HG03025 (cell line): ENCODE results near the gene TAOK2.
"Not testable (repeated sequence)": the region's sequence is repeated elsewhere in the genome, so short reads cannot be mapped to it uniquely, and the experiment has no call there.

Source experiments
- ATAC-seq: cut with Tn5 transposase; IDR thresholded peaks from one replicate; pipeline ENCODE4 v1.9.1; 2021; ENCODE audit warnings: mild to moderate bottlenecking, moderate library complexity; ENCODE audit not compliant: unreplicated experiment, low FRiP score

The TAOK2 gene

DNA sequence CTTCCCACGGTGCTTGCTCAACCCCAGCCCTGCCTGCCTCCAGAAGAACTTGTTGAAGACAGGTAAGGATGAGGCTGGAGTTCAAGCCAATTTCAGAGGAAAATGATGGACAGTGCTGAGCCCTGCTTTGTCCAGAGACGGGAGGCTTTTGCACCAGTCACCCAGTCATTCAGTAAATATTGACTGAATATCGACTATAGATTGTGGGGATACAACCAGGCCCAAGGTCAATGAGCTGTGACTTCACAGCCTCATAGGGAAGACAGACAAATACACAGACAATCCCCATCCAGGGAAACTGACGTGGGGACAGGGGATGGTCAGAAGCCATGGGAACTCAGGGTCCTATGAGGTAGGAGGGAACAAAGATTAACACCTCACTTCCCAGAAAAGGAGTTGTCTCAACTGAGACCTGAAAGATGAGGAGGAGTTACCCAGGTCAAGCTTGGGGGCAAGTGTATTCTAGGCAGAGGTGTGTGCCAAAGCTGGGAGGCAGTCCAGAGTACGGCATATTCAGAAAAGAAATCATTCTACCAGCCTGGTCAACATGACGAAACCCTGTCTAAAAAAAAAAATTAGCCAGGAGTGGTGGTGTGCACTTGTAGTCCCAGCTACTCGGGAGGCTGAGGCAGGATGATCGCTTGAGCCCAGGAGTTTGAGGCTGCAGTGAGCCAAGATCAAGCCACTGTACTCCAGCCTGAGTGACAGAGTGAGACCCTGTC lies 43.0 kb downstream of the TAOK2 start:
- no peak for ATAC-seq

DNA sequence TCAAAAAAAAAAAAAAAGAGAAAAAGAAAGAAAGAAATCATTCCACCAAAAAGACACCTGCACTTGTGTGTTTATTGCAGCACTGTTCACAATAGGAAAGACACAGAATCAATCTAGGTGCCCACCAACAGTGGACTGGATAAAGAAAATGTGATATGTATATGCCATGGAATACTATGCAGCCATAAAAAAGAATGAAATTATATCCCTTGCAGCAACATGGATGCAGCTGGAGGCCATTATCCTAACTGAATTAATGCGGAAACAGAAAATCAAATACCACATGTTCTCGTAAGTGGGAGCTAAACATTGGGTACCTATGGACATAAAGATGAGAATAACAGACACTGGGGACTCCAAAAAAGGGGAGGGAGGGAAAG lies 43.6 kb downstream of the TAOK2 start:
- ATAC-seq, result no peak

DNA sequence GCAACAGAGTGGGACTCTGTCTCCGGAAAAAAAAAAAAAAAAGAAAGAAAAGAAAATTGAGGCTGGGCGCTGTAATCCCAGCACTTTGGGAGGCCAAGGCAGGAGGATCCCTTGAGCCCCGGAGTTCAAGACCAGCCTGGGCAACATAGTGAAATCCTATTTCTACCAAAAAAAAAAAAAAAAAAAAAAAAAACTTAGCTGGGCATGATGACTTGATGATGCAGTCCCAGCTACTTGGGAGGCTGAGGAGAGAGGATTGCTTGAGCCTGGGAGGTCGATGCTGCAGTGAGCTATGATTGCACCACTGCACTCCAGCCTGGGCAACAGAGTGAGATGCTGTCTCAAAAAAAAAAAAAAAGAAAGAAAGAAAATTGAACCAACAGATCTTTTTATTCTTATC lies 44.3 kb downstream of the TAOK2 start:
- not testable (repeated sequence) for ATAC-seq

- ATAC-seq, result no peak
Measured at GRCh38 chr16:30018731-30019158, 45.1 kb downstream of the TAOK2 start.

DNA sequence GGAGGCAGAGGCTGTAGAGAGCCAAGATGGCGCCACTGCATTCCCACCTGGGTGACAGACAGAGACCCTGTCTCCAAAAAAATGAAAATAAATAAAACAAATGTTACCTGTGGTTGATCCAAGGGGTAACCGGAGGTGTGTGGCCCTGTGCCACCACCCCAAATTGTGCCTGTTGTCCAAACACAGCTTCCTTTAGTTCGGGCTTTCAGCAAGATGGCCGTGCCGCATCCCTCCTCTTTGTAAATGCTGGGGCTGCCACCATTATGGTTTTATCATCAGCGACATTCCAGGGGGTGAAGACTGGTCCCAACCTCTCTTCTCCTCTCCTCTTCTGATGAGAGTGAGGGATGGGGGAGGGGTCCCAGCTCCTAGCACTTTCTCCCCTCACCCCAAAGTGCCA lies 49.2 kb downstream of the TAOK2 start, which contains the start of gene C16orf92:
Gene C16orf92 (plus strand): TSS at position 312 of the 400 bp plus-strand sequence. CDS start 143 bp downstream, outside the sequence.
- ATAC-seq, result no peak

DNA sequence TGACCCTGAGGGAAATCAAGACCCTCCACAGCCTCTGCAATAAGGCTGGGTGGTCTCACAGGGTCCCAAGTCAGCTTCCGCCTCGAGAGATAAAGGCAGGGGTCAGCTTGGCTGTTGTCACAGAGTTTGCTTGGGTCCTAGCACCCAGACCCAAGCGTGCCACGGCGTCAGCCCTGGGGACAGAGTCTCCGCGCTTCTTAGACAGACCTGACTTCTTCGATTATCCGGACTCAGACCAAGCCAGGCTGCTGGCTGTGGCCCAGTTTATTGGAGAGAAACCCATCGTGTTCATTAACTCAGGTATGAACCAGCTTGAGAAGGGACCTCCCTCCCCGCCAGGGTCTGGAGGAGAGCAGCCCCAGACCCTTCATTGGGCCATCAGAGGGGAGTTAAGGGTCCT lies 49.9 kb downstream of the TAOK2 start:
- ATAC-seq, result no peak

- ATAC-seq, result no peak
Measured at GRCh38 chr16:30024451-30024850, 50.8 kb downstream of the TAOK2 start.

- no peak for ATAC-seq
Measured at GRCh38 chr16:30025156-30025555, 51.5 kb downstream of the TAOK2 start.

- ATAC-seq, result no peak
Measured at GRCh38 chr16:30025574-30025973, 51.9 kb downstream of the TAOK2 start.

- ATAC-seq, result no peak
Measured at GRCh38 chr16:30026449-30026848, 52.8 kb downstream of the TAOK2 start.

GRCh38 chr16:30027588-30028437 lies 54.1 kb downstream of the TAOK2 start:
- ATAC-seq, result no peak

GRCh38 chr16:30028438-30029076 lies 54.9 kb downstream of the TAOK2 start:
- no peak for ATAC-seq

- no peak for ATAC-seq
Measured at GRCh38 chr16:30030011-30030685, 56.5 kb downstream of the TAOK2 start.

- ATAC-seq, result no peak
Measured at GRCh38 chr16:30030841-30031413, 57.3 kb downstream of the TAOK2 start, which contains the start of gene TLCD3B. TSS of gene TLCD3B (minus strand) at chr16:30031271. CDS start at chr16:30030527, 744 bp downstream.

- no peak for ATAC-seq
Measured at GRCh38 chr16:30031477-30031918, 57.8 kb downstream of the TAOK2 start.

- ATAC-seq, result no peak
Measured at GRCh38 chr16:30032083-30032819, 58.6 kb downstream of the TAOK2 start.

- ATAC-seq, result no peak
Measured at GRCh38 chr16:30033270-30033669, 59.6 kb downstream of the TAOK2 start.

GRCh38 chr16:30040221-30040620 lies 66.6 kb downstream of the TAOK2 start:
- no peak for ATAC-seq

DNA sequence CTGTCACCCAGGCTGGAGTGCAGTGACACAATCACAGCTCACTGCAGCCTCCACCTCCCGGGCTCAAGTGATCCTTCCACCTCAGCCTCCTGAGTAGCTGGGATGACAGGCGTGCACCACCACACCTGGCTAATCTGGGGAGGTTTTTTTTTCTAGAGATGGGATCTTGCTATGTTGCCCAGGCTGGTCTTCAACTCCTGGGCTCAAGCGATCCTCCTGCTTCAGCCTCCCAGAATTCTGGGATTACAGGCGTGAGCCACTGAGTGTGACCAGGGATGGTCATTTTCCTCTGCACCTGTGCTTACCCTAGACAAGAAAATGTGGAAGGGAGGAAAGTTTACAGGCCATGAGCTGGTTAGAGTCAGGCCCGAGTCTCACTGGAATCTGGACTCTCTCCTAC lies 67.0 kb downstream of the TAOK2 start:
- not testable (repeated sequence) for ATAC-seq
